DOHH2 (cell line): ENCODE data around the gene ANAPC2.

Experiments used
- H3F3A ChIP-seq: fragments of 200-600 bp; sonication (generic), shearing (Covaris generic); 2 replicates; pipeline ENCODE4 v1.6.0; 2016; ENCODE audit warnings: antibody characterized with exemption, mild to moderate bottlenecking; ENCODE audit not compliant: control insufficient read depth, insufficient read depth
- H3K27ac ChIP-seq: fragments of 200-600 bp; sonication (generic); 2 replicates; pipeline ENCODE4 v1.5.1; 2014; ENCODE audit warnings: low read depth, mild to moderate bottlenecking, low read length, moderate library complexity
- H3K27me3 ChIP-seq: fragments of 200-600 bp; sonication (generic); 2 replicates; pipeline ENCODE4 v1.6.1; 2014; ENCODE audit warnings: mild to moderate bottlenecking, low read length, mixed read lengths; ENCODE audit not compliant: control insufficient read depth
- H3K36me3 ChIP-seq: fragments of 200-600 bp; sonication (generic); 2 replicates; pipeline ENCODE4 v1.6.1; 2014; ENCODE audit warnings: mild to moderate bottlenecking, low read length, moderate library complexity, mixed read lengths; ENCODE audit not compliant: control insufficient read depth
- H3K4me1 ChIP-seq: fragments of 200-600 bp; sonication (generic); 2 replicates; pipeline ENCODE4 v1.6.1; 2014; ENCODE audit warnings: mild to moderate bottlenecking, low read length, mixed read lengths; ENCODE audit not compliant: control insufficient read depth
- H3K4me2 ChIP-seq: fragments of 200-600 bp; sonication (generic); 2 replicates; pipeline ENCODE4 v1.6.0; 2014; ENCODE audit warnings: mild to moderate bottlenecking, low read length, moderate library complexity
- H3K4me3 ChIP-seq: fragments of 200-600 bp; sonication (generic); 2 replicates; pipeline ENCODE4 v1.5.1; 2014; ENCODE audit warnings: mild to moderate bottlenecking, low read length, mixed read lengths
- H3K79me2 ChIP-seq: fragments of 200-600 bp; sonication (generic); 2 replicates; pipeline ENCODE4 v1.6.1; 2014; ENCODE audit warnings: mild to moderate bottlenecking, low read length, mixed read lengths; ENCODE audit not compliant: control insufficient read depth
- H3K9me2 ChIP-seq: fragments of 200-600 bp; sonication (generic); replicated peaks from 2 replicates; pipeline ENCODE4 v1.6.1; 2014; ENCODE audit warnings: mild to moderate bottlenecking, low read length, mixed read lengths; ENCODE audit not compliant: control insufficient read depth
- H3K9me3 ChIP-seq: fragments of 200-600 bp; sonication (generic); 2 replicates; pipeline ENCODE4 v1.6.1; 2014; ENCODE audit warnings: antibody characterized with exemption, low read length, mixed read lengths; ENCODE audit not compliant: control insufficient read depth, insufficient read depth
- H4K20me1 ChIP-seq: fragments of 200-600 bp; sonication (generic); 2 replicates; pipeline ENCODE4 v1.6.0; 2014; ENCODE audit warnings: low read depth, mild to moderate bottlenecking, antibody characterized with exemption, low read length, moderate library complexity; ENCODE audit not compliant: control insufficient read depth, insufficient read depth
- CTCF ChIP-seq: fragments of 200-600 bp; sonication (generic); IDR thresholded peaks from one replicate; pipeline ENCODE4 v1.5.1; 2014; ENCODE audit warnings: antibody characterized with exemption, mild to moderate bottlenecking, low read depth, low read length; ENCODE audit not compliant: poor library complexity, severe bottlenecking
- EZH2phosphoT487 ChIP-seq: fragments of 200-600 bp; sonication (generic); IDR thresholded peaks from 2 replicates; pipeline ENCODE4 v1.6.1; 2017; ENCODE audit warnings: borderline replicate concordance, mild to moderate bottlenecking, antibody characterized with exemption, low read length, moderate library complexity, mixed read lengths

ANAPC2 gene

GRCh38 chr9:137194909-137195308 lies 6.5 kb upstream of the ANAPC2 start:
- Histone ChIP-seq H3K27me3 (no peaks in the 10 kb centered on the region), H3F3A (no peaks in the 10 kb centered on the region), H3K9me2 (no peaks in the 10 kb centered on the region), H3K4me2 (no peak overlapping the region), H3K9me3 (no peaks in the 10 kb centered on the region), H3K4me3 (no peak overlapping the region), H3K79me2 (peaks cover 31% of the 10 kb centered on the region), H3K36me3 (peaks cover 23% of the 10 kb centered on the region), H3K4me1 (peaks cover 27% of the 10 kb centered on the region), H3K27ac (no peak overlapping the region), H4K20me1 (peaks cover 3% of the 10 kb centered on the region; the same call in 1 of the 2 replicates)
- TF ChIP-seq CTCF (no peak), EZH2phosphoT487 (no peak)

GRCh38 chr9:137194388-137194787 lies 6.0 kb upstream of the ANAPC2 start:
- Histone ChIP-seq H3K27ac (no peak overlapping the region), H3K4me2 (no peak overlapping the region), H3K4me1 (peaks cover 29% of the 10 kb centered on the region), H3K27me3 (no peaks in the 10 kb centered on the region), H3K36me3 (peaks cover 28% of the 10 kb centered on the region), H3K9me3 (no peaks in the 10 kb centered on the region), H3K4me3 (no peak overlapping the region), H3K79me2 (peaks cover 34% of the 10 kb centered on the region), H3F3A (no peaks in the 10 kb centered on the region), H4K20me1 (peaks cover 3% of the 10 kb centered on the region; the same call in 1 of the 2 replicates), H3K9me2 (no peaks in the 10 kb centered on the region)
- TF ChIP-seq CTCF (no peak), EZH2phosphoT487 (no peak)

- no peak for TF ChIP-seq CTCF
- no peak for TF ChIP-seq EZH2phosphoT487
- peaks cover 34% of the 10 kb centered on the region for H3K79me2 ChIP-seq
- no peak overlapping the region for H3K4me2 ChIP-seq
- no peaks in the 10 kb centered on the region for H3F3A ChIP-seq
- no peak overlapping the region for H3K4me3 ChIP-seq
- H3K4me1 ChIP-seq, result peaks cover 24% of the 10 kb centered on the region
- H3K27ac ChIP-seq, result no peak overlapping the region
- peaks cover 32% of the 10 kb centered on the region for H3K36me3 ChIP-seq
- no peaks in the 10 kb centered on the region for H3K27me3 ChIP-seq
- peaks cover 3% of the 10 kb centered on the region; the same call in 1 of the 2 replicates for H4K20me1 ChIP-seq
- no peaks in the 10 kb centered on the region for H3K9me3 ChIP-seq
- no peaks in the 10 kb centered on the region for H3K9me2 ChIP-seq
These were observed 5.4 kb upstream of the ANAPC2 start for GRCh38 chr9:137193771-137194170.

GRCh38 chr9:137192859-137193258 lies 4.5 kb upstream of the ANAPC2 start:
- no peaks in the 10 kb centered on the region for H3K9me3 ChIP-seq
- no peaks in the 10 kb centered on the region for H3K27me3 ChIP-seq
- H3K4me2 ChIP-seq, result no peak overlapping the region
- peaks cover 34% of the 10 kb centered on the region for H3K36me3 ChIP-seq
- H3K27ac ChIP-seq, result no peak overlapping the region
- no peak for TF ChIP-seq CTCF
- no peak for TF ChIP-seq EZH2phosphoT487
- peaks cover 16% of the 10 kb centered on the region for H3K4me1 ChIP-seq
- H3F3A ChIP-seq, result no peaks in the 10 kb centered on the region
- H3K4me3 ChIP-seq, result no peak overlapping the region
- H3K79me2 ChIP-seq, result peaks cover 33% of the 10 kb centered on the region
- peaks cover 3% of the 10 kb centered on the region; the same call in 1 of the 2 replicates for H4K20me1 ChIP-seq
- H3K9me2 ChIP-seq, result no peaks in the 10 kb centered on the region
